HEK293 (cell line): ENCODE data around the gene MUC22.
A peak's percentile ranks its signal among the peaks of the same experiment; 100 is the strongest.

ENCODE experiments used
- BCL11B ChIP-seq: fragments of 450-650 bp; formaldehyde crosslinking; IDR thresholded peaks from 2 replicates; pipeline ENCODE4 v1.5.1; 2016; ENCODE audit warnings: low read depth, missing biosample characterization, missing genetic modification characterization
- CTCF ChIP-seq: fragments of 450-650 bp; formaldehyde crosslinking; IDR thresholded peaks from 2 replicates; pipeline ENCODE4 v1.5.1; 2016; ENCODE audit warnings: missing biosample characterization, missing genetic modification characterization
- HOXC10 ChIP-seq: sonication (generic); formaldehyde crosslinking; IDR thresholded peaks from 2 replicates; pipeline ENCODE4 v1.8.1; 2023; ENCODE audit warnings: mild to moderate bottlenecking, missing genetic modification reagents
- KLF16 ChIP-seq: fragments of 450-650 bp; formaldehyde crosslinking; IDR thresholded peaks from 2 replicates; pipeline ENCODE4 v1.5.1; 2017; ENCODE audit warnings: missing biosample characterization, missing genetic modification characterization
- MEIS1 ChIP-seq: sonication (generic); formaldehyde crosslinking; IDR thresholded peaks from 2 replicates; pipeline ENCODE4 v1.8.1; 2022; ENCODE audit warnings: missing genetic modification reagents, mild to moderate bottlenecking, borderline replicate concordance
- PRDM4 ChIP-seq: fragments of 450-650 bp; formaldehyde crosslinking; IDR thresholded peaks from 2 replicates; pipeline ENCODE4 v1.5.1; 2017; ENCODE audit warnings: missing biosample characterization, missing genetic modification characterization
- TRIM28 ChIP-seq: IDR thresholded peaks from 2 replicates; pipeline ENCODE4 v1.6.1; 2011; ENCODE audit warnings: low read length, control low read depth, borderline replicate concordance
- YY1 ChIP-seq: fragments of 450-650 bp; formaldehyde crosslinking; IDR thresholded peaks from 2 replicates; pipeline ENCODE4 v1.5.1; 2018; ENCODE audit warnings: missing biosample characterization, missing genetic modification characterization
- YY2 ChIP-seq: fragments of 450-650 bp; formaldehyde crosslinking; IDR thresholded peaks from 2 replicates; pipeline ENCODE4 v1.5.1; 2016; ENCODE audit warnings: missing biosample characterization, missing genetic modification characterization
- ZBTB1 ChIP-seq: fragments of 450-650 bp; formaldehyde crosslinking; IDR thresholded peaks from 2 replicates; pipeline ENCODE4 v1.5.1; 2016; ENCODE audit warnings: missing biosample characterization, missing genetic modification characterization
- ZBTB17 ChIP-seq: fragments of 450-650 bp; formaldehyde crosslinking; IDR thresholded peaks from 2 replicates; pipeline ENCODE4 v1.5.1; 2016; ENCODE audit warnings: missing biosample characterization, missing genetic modification characterization
- ZBTB48 ChIP-seq: fragments of 450-650 bp; formaldehyde crosslinking; IDR thresholded peaks from 2 replicates; pipeline ENCODE4 v1.5.1; 2016; ENCODE audit warnings: missing biosample characterization, missing genetic modification characterization
- ZEB2 ChIP-seq: fragments of 450-650 bp; formaldehyde crosslinking; IDR thresholded peaks from 2 replicates; pipeline ENCODE4 v1.5.1; 2016; ENCODE audit warnings: missing biosample characterization, missing genetic modification characterization
- ZNF132 ChIP-seq: fragments of 450-650 bp; formaldehyde crosslinking; IDR thresholded peaks from 2 replicates; pipeline ENCODE4 v1.5.1; 2017; ENCODE audit warnings: missing biosample characterization, missing genetic modification characterization, borderline replicate concordance
- ZNF184 ChIP-seq: fragments of 450-650 bp; IDR thresholded peaks from 2 replicates; pipeline ENCODE4 v1.5.1; 2018; ENCODE audit warnings: missing biosample characterization, mild to moderate bottlenecking, missing genetic modification characterization
- ZNF19 ChIP-seq: fragments of 450-650 bp; formaldehyde crosslinking; IDR thresholded peaks from 2 replicates; pipeline ENCODE4; 2016; ENCODE audit warnings: missing biosample characterization, missing genetic modification characterization, low read depth
- ZNF211 ChIP-seq: fragments of 450-650 bp; formaldehyde crosslinking; IDR thresholded peaks from 2 replicates; pipeline ENCODE4 v1.5.1; 2016; ENCODE audit warnings: low read depth, missing biosample characterization, missing genetic modification characterization
- ZNF24 ChIP-seq: fragments of 450-650 bp; formaldehyde crosslinking; IDR thresholded peaks from 2 replicates; pipeline ENCODE4 v1.5.1; 2016; ENCODE audit warnings: missing biosample characterization, missing genetic modification characterization
- ZNF280D ChIP-seq: fragments of 450-650 bp; formaldehyde crosslinking; IDR thresholded peaks from 2 replicates; pipeline ENCODE4 v1.5.1; 2016; ENCODE audit warnings: missing biosample characterization, missing genetic modification characterization
- ZNF394 ChIP-seq: fragments of 450-650 bp; formaldehyde crosslinking; IDR thresholded peaks from 2 replicates; pipeline ENCODE4 v1.5.1; 2016; ENCODE audit warnings: missing biosample characterization, missing genetic modification characterization, mild to moderate bottlenecking, moderate library complexity, borderline replicate concordance
- ZNF518A ChIP-seq: fragments of 450-650 bp; formaldehyde crosslinking; conservative IDR thresholded peaks from 2 replicates; pipeline ENCODE4 v1.5.1; 2016; ENCODE audit warnings: low read depth, missing biosample characterization, missing genetic modification characterization
- ZNF548 ChIP-seq: fragments of 450-650 bp; formaldehyde crosslinking; IDR thresholded peaks from 2 replicates; pipeline ENCODE4 v1.5.1; 2016; ENCODE audit warnings: missing biosample characterization, missing genetic modification characterization
- ZNF580 ChIP-seq: fragments of 450-650 bp; formaldehyde crosslinking; IDR thresholded peaks from 2 replicates; pipeline ENCODE4 v1.5.1; 2016; ENCODE audit warnings: missing biosample characterization, missing genetic modification characterization
- ZNF629 ChIP-seq: fragments of 450-650 bp; formaldehyde crosslinking; IDR thresholded peaks from 2 replicates; pipeline ENCODE4 v1.5.1; 2017; ENCODE audit warnings: missing biosample characterization, missing genetic modification characterization
- ZNF645 ChIP-seq: fragments of 450-650 bp; formaldehyde crosslinking; IDR thresholded peaks from 2 replicates; pipeline ENCODE4; 2016; ENCODE audit warnings: missing biosample characterization, missing genetic modification characterization
- ZXDB ChIP-seq: fragments of 450-650 bp; formaldehyde crosslinking; IDR thresholded peaks from 2 replicates; pipeline ENCODE4 v1.5.1; 2016; ENCODE audit warnings: missing biosample characterization, missing genetic modification characterization

Gene MUC22

DNA sequence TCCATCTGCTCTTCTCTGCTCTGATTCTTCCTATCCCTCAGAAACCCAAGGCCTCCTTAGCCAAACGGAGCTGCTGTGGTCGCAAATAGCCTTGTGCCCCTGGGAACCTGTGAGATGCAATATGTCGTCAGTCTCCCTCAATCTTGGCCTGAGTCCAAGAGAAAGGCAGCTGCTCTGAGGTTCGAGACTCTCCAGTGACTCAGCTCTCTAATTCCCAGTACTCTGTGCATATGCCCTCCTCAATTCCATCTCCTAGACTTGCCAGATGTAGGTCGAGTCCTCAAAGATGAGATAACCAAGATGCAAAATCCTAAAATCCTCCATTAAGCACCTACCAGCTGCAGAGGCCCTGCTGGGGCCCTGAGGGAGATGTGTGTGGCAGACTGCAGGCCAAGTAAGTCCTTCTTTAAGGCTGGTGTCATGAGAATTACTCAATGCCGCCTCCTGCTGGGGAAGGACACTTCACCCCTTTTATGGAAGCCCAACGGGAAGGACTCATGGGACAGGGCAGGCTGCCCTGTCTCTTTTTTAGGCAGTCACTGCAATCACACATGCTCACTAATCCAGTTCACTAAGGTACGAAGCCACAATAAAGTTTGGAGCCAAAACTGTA lies 73.6 kb downstream of the MUC22 start (continued):
- TF ChIP-seq ZNF280D (tag by site-specific recombination), result no peak
- peak; percentile 12; the same call in 1 of the 2 replicates for TF ChIP-seq CTCF
- TF ChIP-seq YY1, result no peak; the same call in 1 of the 2 replicates
- no peak for TF ChIP-seq ZBTB1
- TF ChIP-seq MEIS1 (CRISPR knock-in tag), result no peak
- TF ChIP-seq TRIM28, result peak; percentile 72; the same call in 1 of the 2 replicates
- TF ChIP-seq ZNF19 (tag by site-specific recombination), result no peak
- no peak for TF ChIP-seq ZNF132 (tag by site-specific recombination)
- peak; percentile 74; the same call in 1 of the 2 replicates for TF ChIP-seq ZNF580 (tag by site-specific recombination)
- 0 out of 2 replicates have a peak, but pooled peaks have one; percentile 60 for TF ChIP-seq ZNF184 (tag by site-specific recombination)
- no peak for TF ChIP-seq BCL11B (tag by site-specific recombination)
- TF ChIP-seq ZNF518A (tag by site-specific recombination), result 0 out of 2 replicates have a peak, but pooled peaks have one; percentile 12
- peak; percentile 92 for TF ChIP-seq ZBTB17 (tag by site-specific recombination)
- no peak for TF ChIP-seq YY2 (tag by site-specific recombination)
- no peak for TF ChIP-seq ZNF211 (tag by site-specific recombination)
- no peak for TF ChIP-seq KLF16 (tag by site-specific recombination)
- no peak for TF ChIP-seq ZNF548 (tag by site-specific recombination)
- 0 out of 2 replicates have a peak, but pooled peaks have one; percentile 22 for TF ChIP-seq ZNF24 (tag by site-specific recombination)
- peak; percentile 47; the same call in 1 of the 2 replicates for TF ChIP-seq ZNF394 (tag by site-specific recombination)
- TF ChIP-seq HOXC10, result no peak
- TF ChIP-seq PRDM4 (tag by site-specific recombination), result no peak
- peak; percentile 58; the same call in 1 of the 2 replicates for TF ChIP-seq ZBTB48 (tag by site-specific recombination)
- TF ChIP-seq ZEB2, result peak; percentile 52; the same call in 1 of the 2 replicates
- no peak for TF ChIP-seq ZNF645
- TF ChIP-seq ZNF629, result peak; percentile 78
- peak; percentile 59 for TF ChIP-seq ZXDB (tag by site-specific recombination)
